DOHH2 (cell line): Measurements from ENCODE around the gene ARID3A.

Experiments
- H3F3A ChIP-seq: fragments of 200-600 bp; sonication (generic), shearing (Covaris generic); 2 replicates; pipeline ENCODE4 v1.6.0; 2016; ENCODE audit warnings: antibody characterized with exemption, mild to moderate bottlenecking; ENCODE audit not compliant: control insufficient read depth, insufficient read depth
- H3K27ac ChIP-seq: fragments of 200-600 bp; sonication (generic); 2 replicates; pipeline ENCODE4 v1.5.1; 2014; ENCODE audit warnings: low read depth, mild to moderate bottlenecking, low read length, moderate library complexity
- H3K27me3 ChIP-seq: fragments of 200-600 bp; sonication (generic); 2 replicates; pipeline ENCODE4 v1.6.1; 2014; ENCODE audit warnings: mild to moderate bottlenecking, low read length, mixed read lengths; ENCODE audit not compliant: control insufficient read depth
- H3K36me3 ChIP-seq: fragments of 200-600 bp; sonication (generic); 2 replicates; pipeline ENCODE4 v1.6.1; 2014; ENCODE audit warnings: mild to moderate bottlenecking, low read length, moderate library complexity, mixed read lengths; ENCODE audit not compliant: control insufficient read depth
- H3K4me1 ChIP-seq: fragments of 200-600 bp; sonication (generic); 2 replicates; pipeline ENCODE4 v1.6.1; 2014; ENCODE audit warnings: mild to moderate bottlenecking, low read length, mixed read lengths; ENCODE audit not compliant: control insufficient read depth
- H3K4me2 ChIP-seq: fragments of 200-600 bp; sonication (generic); 2 replicates; pipeline ENCODE4 v1.6.0; 2014; ENCODE audit warnings: mild to moderate bottlenecking, low read length, moderate library complexity
- H3K4me3 ChIP-seq: fragments of 200-600 bp; sonication (generic); 2 replicates; pipeline ENCODE4 v1.5.1; 2014; ENCODE audit warnings: mild to moderate bottlenecking, low read length, mixed read lengths
- H3K79me2 ChIP-seq: fragments of 200-600 bp; sonication (generic); 2 replicates; pipeline ENCODE4 v1.6.1; 2014; ENCODE audit warnings: mild to moderate bottlenecking, low read length, mixed read lengths; ENCODE audit not compliant: control insufficient read depth
- H3K9me2 ChIP-seq: fragments of 200-600 bp; sonication (generic); replicated peaks from 2 replicates; pipeline ENCODE4 v1.6.1; 2014; ENCODE audit warnings: mild to moderate bottlenecking, low read length, mixed read lengths; ENCODE audit not compliant: control insufficient read depth
- H3K9me3 ChIP-seq: fragments of 200-600 bp; sonication (generic); 2 replicates; pipeline ENCODE4 v1.6.1; 2014; ENCODE audit warnings: antibody characterized with exemption, low read length, mixed read lengths; ENCODE audit not compliant: control insufficient read depth, insufficient read depth
- H4K20me1 ChIP-seq: fragments of 200-600 bp; sonication (generic); 2 replicates; pipeline ENCODE4 v1.6.0; 2014; ENCODE audit warnings: low read depth, mild to moderate bottlenecking, antibody characterized with exemption, low read length, moderate library complexity; ENCODE audit not compliant: control insufficient read depth, insufficient read depth
- EZH2phosphoT487 ChIP-seq: fragments of 200-600 bp; sonication (generic); IDR thresholded peaks from 2 replicates; pipeline ENCODE4 v1.6.1; 2017; ENCODE audit warnings: borderline replicate concordance, mild to moderate bottlenecking, antibody characterized with exemption, low read length, moderate library complexity, mixed read lengths
- TF ChIP-seq, protein P1 (sequence below): fragments of 200-600 bp; sonication (generic); IDR thresholded peaks from one replicate; pipeline ENCODE4 v1.5.1; 2014; ENCODE audit warnings: antibody characterized with exemption, mild to moderate bottlenecking, low read depth, low read length; ENCODE audit not compliant: poor library complexity, severe bottlenecking

ARID3A gene

DNA sequence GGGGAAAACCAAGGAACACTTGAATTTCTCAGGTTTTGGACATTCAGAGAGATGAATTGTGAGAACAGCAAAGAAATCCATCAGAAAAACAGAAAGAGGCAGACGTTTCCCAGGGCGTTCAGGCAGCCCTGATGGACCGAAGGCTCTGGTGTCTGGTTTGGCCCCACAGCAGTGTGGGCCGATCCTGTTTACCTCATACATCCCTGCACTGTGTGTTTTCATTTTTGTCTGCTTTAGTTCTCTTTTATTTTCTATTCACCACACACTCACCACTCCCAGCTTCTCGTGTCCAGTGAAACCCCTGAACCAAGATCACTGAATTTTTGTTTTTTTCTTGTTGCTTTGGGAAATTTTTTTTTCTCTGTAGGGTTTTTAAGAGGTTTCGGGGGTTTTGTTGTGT, 46.4 kb downstream of the ARID3A start:
- TF ChIP-seq, protein P1, sequence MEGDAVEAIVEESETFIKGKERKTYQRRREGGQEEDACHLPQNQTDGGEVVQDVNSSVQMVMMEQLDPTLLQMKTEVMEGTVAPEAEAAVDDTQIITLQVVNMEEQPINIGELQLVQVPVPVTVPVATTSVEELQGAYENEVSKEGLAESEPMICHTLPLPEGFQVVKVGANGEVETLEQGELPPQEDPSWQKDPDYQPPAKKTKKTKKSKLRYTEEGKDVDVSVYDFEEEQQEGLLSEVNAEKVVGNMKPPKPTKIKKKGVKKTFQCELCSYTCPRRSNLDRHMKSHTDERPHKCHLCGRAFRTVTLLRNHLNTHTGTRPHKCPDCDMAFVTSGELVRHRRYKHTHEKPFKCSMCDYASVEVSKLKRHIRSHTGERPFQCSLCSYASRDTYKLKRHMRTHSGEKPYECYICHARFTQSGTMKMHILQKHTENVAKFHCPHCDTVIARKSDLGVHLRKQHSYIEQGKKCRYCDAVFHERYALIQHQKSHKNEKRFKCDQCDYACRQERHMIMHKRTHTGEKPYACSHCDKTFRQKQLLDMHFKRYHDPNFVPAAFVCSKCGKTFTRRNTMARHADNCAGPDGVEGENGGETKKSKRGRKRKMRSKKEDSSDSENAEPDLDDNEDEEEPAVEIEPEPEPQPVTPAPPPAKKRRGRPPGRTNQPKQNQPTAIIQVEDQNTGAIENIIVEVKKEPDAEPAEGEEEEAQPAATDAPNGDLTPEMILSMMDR, result no peak
- no peak for TF ChIP-seq EZH2phosphoT487

DNA sequence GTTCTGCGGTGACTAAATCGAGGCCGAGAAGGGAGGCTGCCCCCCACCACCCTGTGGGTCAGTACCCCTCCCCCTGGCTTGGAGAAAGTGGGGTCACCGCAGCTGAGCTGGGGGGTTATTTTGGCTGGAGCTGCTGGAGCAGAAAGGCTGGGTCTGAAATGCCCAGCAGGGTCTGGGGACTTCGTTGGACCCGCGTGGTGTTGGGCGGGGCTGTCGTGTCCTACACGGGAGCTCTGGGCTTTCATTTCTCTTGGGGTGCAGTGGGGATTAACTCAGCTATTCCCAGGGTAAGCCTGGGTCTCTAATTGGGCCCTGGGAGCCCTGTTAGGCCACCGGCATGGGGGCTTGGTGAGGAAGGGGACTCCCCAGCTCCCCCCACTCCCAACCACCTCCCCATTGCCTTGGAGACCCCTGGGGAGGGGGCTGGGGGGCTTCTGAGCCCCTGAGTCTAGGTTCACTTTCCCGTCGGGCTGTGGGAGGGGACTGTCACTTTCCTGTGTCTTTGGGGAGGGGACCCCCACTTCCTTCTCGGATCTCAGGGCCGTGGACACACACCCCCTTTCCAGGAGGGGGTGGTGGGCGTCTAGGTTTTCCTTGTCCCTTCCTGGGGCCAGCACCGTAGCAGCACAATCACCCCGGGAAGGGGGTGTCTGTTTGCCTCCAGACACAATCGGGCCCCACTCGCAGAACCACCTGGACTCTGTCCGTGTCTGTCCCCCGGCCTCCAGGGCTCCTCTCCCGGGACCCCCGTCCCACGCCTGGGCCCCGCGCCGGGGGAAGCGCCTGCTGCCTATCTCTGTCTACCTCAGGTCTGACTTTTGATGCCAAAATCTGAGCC, 48.1 kb downstream of the ARID3A start:
- Histone ChIP-seq H3K9me3 (peaks cover 13% of the 10 kb centered on the region), H3K79me2 (no peaks in the 10 kb centered on the region), H3K36me3 (no peaks in the 10 kb centered on the region), H4K20me1 (no peaks in the 10 kb centered on the region), H3K4me3 (no peak overlapping the region), H3K9me2 (no peaks in the 10 kb centered on the region), H3F3A (no peaks in the 10 kb centered on the region), H3K4me2 (no peak overlapping the region), H3K4me1 (no peaks in the 10 kb centered on the region), H3K27me3 (no peaks in the 10 kb centered on the region), H3K27ac (no peak overlapping the region)
- TF ChIP-seq, protein P1, result no peak
- TF ChIP-seq EZH2phosphoT487, result no peak

More for the DNA sequence above, 46.4 kb downstream of the ARID3A start:
- H3F3A ChIP-seq, result no peaks in the 10 kb centered on the region
- H3K4me2 ChIP-seq, result no peak overlapping the region
- H3K9me2 ChIP-seq, result no peaks in the 10 kb centered on the region
- no peaks in the 10 kb centered on the region for H3K36me3 ChIP-seq
- H3K27ac ChIP-seq, result no peak overlapping the region
- no peaks in the 10 kb centered on the region for H4K20me1 ChIP-seq
- no peaks in the 10 kb centered on the region for H3K27me3 ChIP-seq
- no peak overlapping the region for H3K4me3 ChIP-seq
- peaks cover 13% of the 10 kb centered on the region for H3K9me3 ChIP-seq
- no peaks in the 10 kb centered on the region for H3K79me2 ChIP-seq
- no peaks in the 10 kb centered on the region for H3K4me1 ChIP-seq

DNA sequence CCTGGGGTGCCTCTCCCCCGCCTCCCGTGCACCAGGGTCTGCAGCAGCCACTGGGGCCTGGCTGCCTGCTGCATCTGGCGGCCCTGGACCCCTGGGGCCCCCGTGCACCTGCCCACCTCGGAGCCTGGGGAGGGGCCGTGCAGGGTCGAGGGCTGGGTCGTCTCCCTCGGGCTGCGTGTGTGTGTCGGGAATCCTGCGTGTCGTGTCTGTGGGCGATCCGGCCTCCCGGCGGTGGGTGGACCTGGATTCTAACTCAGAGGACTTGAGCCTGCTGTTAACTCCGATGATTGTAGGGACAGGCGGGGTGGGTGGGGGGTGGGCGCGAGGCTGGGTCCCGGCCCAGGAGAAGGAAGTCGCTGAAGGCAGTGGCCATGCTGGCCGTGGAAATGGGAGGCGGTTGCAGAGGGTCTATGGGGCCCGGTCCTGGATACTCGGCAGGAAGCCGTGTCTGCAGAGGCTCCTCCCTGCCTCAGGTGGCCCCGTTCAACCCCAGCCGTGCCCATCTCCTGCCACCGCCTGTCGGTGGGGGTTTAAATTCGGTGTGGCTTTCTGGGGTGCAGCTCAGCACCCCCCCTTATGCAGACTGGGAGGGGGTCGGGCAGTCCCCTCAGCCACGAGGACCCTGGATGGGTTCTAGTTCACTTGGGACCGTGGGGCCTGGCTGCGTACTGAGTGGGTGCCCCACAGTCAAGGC, 48.9 kb downstream of the ARID3A start:
- no peak for TF ChIP-seq EZH2phosphoT487
- TF ChIP-seq, protein P1, result no peak
- no peak overlapping the region for H3K4me3 ChIP-seq
- no peaks in the 10 kb centered on the region for H3K9me2 ChIP-seq
- H3K4me2 ChIP-seq, result no peak overlapping the region
- H3K27ac ChIP-seq, result no peak overlapping the region
- peaks cover 4% of the 10 kb centered on the region; the same call in 1 of the 2 replicates for H3K27me3 ChIP-seq
- H3K9me3 ChIP-seq, result peaks cover 13% of the 10 kb centered on the region
- no peaks in the 10 kb centered on the region for H3K4me1 ChIP-seq
- H4K20me1 ChIP-seq, result no peaks in the 10 kb centered on the region
- H3F3A ChIP-seq, result no peaks in the 10 kb centered on the region
- no peaks in the 10 kb centered on the region for H3K36me3 ChIP-seq
- no peaks in the 10 kb centered on the region for H3K79me2 ChIP-seq
